Medulla oblongata (tissue), 1 donor: ENCODE data around the gene RDX.
"Not testable (repeated sequence)": the region's sequence is repeated elsewhere in the genome, so short reads cannot be mapped to it uniquely, and the experiment has no call there.

ENCODE experiments used
- DNase-seq: peaks from one replicate; pipeline ENCODE4 v3.0.0-alpha.2; 2015; ENCODE audit errors: extremely low spot score

The RDX gene

GRCh38 chr11:110296226-110297075 lies at the start of gene RDX:
Gene RDX, minus strand, starts transcription at chr11:110296614. Its CDS starts 16,922 bp downstream, at chr11:110279692.
- DNase-seq = peak; percentile 74

- no peak for DNase-seq
Observed at GRCh38 chr11:110345743-110346142, 49.3 kb upstream of the RDX start.

GRCh38 chr11:110340436-110340835 lies 44.0 kb upstream of the RDX start:
- DNase-seq = no peak

- DNase-seq = no peak
Observed at GRCh38 chr11:110339456-110340250, 43.2 kb upstream of the RDX start.

GRCh38 chr11:110338684-110339083 lies 42.3 kb upstream of the RDX start:
- no peak for DNase-seq

- no peak for DNase-seq
Observed at GRCh38 chr11:110337570-110338193, 41.3 kb upstream of the RDX start.

- no peak for DNase-seq
Observed at GRCh38 chr11:110336054-110336453, 39.6 kb upstream of the RDX start.

- DNase-seq = no peak
Observed at GRCh38 chr11:110335358-110335757, 38.9 kb upstream of the RDX start.

- no peak for DNase-seq
Observed at GRCh38 chr11:110331626-110332025, 35.2 kb upstream of the RDX start.

- DNase-seq = no peak
Observed at GRCh38 chr11:110329445-110329844, 33.0 kb upstream of the RDX start.

GRCh38 chr11:110327508-110327907 lies 31.1 kb upstream of the RDX start:
- no peak for DNase-seq

- no peak for DNase-seq
Observed at GRCh38 chr11:110323786-110324185, 27.4 kb upstream of the RDX start.

- no peak for DNase-seq
Observed at GRCh38 chr11:110319501-110319900, 23.1 kb upstream of the RDX start.

- no peak for DNase-seq
Observed at GRCh38 chr11:110318638-110319404, 22.4 kb upstream of the RDX start.

GRCh38 chr11:110317516-110317932 lies 21.1 kb upstream of the RDX start:
- DNase-seq = peak; percentile 82

- no peak for DNase-seq
Observed at GRCh38 chr11:110314366-110315095, 18.1 kb upstream of the RDX start.

- DNase-seq = no peak
Observed at GRCh38 chr11:110312670-110313069, 16.3 kb upstream of the RDX start.

- DNase-seq = no peak
Observed at GRCh38 chr11:110311783-110312579, 15.6 kb upstream of the RDX start.

- DNase-seq = no peak
Observed at GRCh38 chr11:110308071-110308470, 11.7 kb upstream of the RDX start.

- not testable (repeated sequence) for DNase-seq
Observed at GRCh38 chr11:110306019-110306388, 9.6 kb upstream of the RDX start.
